Sigmoid colon (tissue), 4 donors: ENCODE results near the gene PRR7.

Source experiments
- CTCF ChIP-seq, 4 experiments: fragments of 450-650 bp in 3 of 4; fragments of 200-600 bp in 1 of 4; IDR thresholded peaks; one replicate each; pipeline ENCODE4 v1.5.1; 2016 to 2019; ENCODE audit warnings: antibody characterized with exemption in 4 of 4, mild to moderate bottlenecking in 3 of 4, moderate library complexity in 2 of 4
- POLR2A ChIP-seq, 2 donors: fragments of 450-650 bp; IDR thresholded peaks; one replicate each; pipeline ENCODE4 v1.6.1; 2016; ENCODE audit warnings: antibody characterized with exemption in 2 of 2, mild to moderate bottlenecking in 2 of 2, moderate library complexity in 2 of 2
- POLR2AphosphoS5 ChIP-seq, 4 donors: sonication (generic); formaldehyde crosslinking; IDR thresholded peaks; one replicate each; pipeline ENCODE4 v1.6.1; 2017; ENCODE audit warnings: antibody characterized with exemption in 4 of 4

- TF ChIP-seq CTCF (IDR thresholded peaks at IDR 0.05) (no peak), POLR2A (IDR thresholded peaks at IDR 0.05) (no peak), POLR2AphosphoS5 (IDR thresholded peaks at IDR 0.05) (no peak)
Observed at GRCh38 chr5:177439518-177440053, 7.0 kb upstream of the PRR7 start.
